ENCODE results near the gene PDZRN3. TPM values are rescaled to one million over a fixed set of nuclear protein-coding genes. Genes with fewer than 3 reads are reported as not detected.

Gene PDZRN3
- total RNA-seq, 1 donor from 2014 or later = 23.9 TPM

- intact Hi-C loops (cut with DNase I) = no loop called here
- DNase-seq = no peak
- Histone ChIP-seq H3K9me3 (no peaks in the 10 kb centered on the region), H3K4me1 (peaks cover 6% of the 10 kb centered on the region), H3K27ac (no peak overlapping the region), H3K4me3 (no peak overlapping the region), H3K36me3 (no peaks in the 10 kb centered on the region), H3K27me3 (no peaks in the 10 kb centered on the region)
- ATAC-seq = peak; percentile 91
- TF ChIP-seq CTCF (IDR thresholded peaks at IDR 0.05) = peak; percentile 77
These were observed 121.8 kb downstream of the PDZRN3 start for GRCh38 chr3:73502609-73503583.

GRCh38 chr3:73500321-73500720 lies 124.4 kb downstream of the PDZRN3 start:
- no peak for TF ChIP-seq CTCF (IDR thresholded peaks at IDR 0.05)
- no peaks in the 10 kb centered on the region for H3K9me3 ChIP-seq
- no peak overlapping the region for H3K27ac ChIP-seq
- intact Hi-C loops (cut with DNase I) = no loop called here
- DNase-seq (no peak), ATAC-seq (no peak)
- no peaks in the 10 kb centered on the region for H3K36me3 ChIP-seq
- no peaks in the 10 kb centered on the region for H3K27me3 ChIP-seq
- H3K4me3 ChIP-seq = no peak overlapping the region
- peaks cover 6% of the 10 kb centered on the region for H3K4me1 ChIP-seq

GRCh38 chr3:73499787-73500186 lies 125.0 kb downstream of the PDZRN3 start:
- TF ChIP-seq CTCF (IDR thresholded peaks at IDR 0.05) = no peak
- DNase-seq (no peak), ATAC-seq (no peak)
- Histone ChIP-seq H3K4me1 (peaks cover 6% of the 10 kb centered on the region), H3K36me3 (no peaks in the 10 kb centered on the region), H3K9me3 (no peaks in the 10 kb centered on the region), H3K27me3 (no peaks in the 10 kb centered on the region), H3K27ac (no peak overlapping the region), H3K4me3 (no peak overlapping the region)
- intact Hi-C loops (cut with DNase I) = no loop called here

- no peaks in the 10 kb centered on the region for H3K36me3 ChIP-seq
- TF ChIP-seq CTCF (IDR thresholded peaks at IDR 0.05) = no peak
- H3K4me1 ChIP-seq = peaks cover 6% of the 10 kb centered on the region
- H3K4me3 ChIP-seq = no peak overlapping the region
- ATAC-seq (peak; percentile 12), DNase-seq (no peak)
- intact Hi-C loops (cut with DNase I) = no loop called here
- no peaks in the 10 kb centered on the region for H3K27me3 ChIP-seq
- no peak overlapping the region for H3K27ac ChIP-seq
- no peaks in the 10 kb centered on the region for H3K9me3 ChIP-seq
These were observed 125.7 kb downstream of the PDZRN3 start for GRCh38 chr3:73498764-73499622.

- no peak for TF ChIP-seq CTCF (IDR thresholded peaks at IDR 0.05)
- Histone ChIP-seq H3K4me1 (peaks cover 6% of the 10 kb centered on the region), H3K27me3 (no peaks in the 10 kb centered on the region), H3K27ac (no peak overlapping the region), H3K36me3 (no peaks in the 10 kb centered on the region), H3K9me3 (no peaks in the 10 kb centered on the region), H3K4me3 (no peak overlapping the region)
- ATAC-seq (no peak), DNase-seq (no peak)
- intact Hi-C loops (cut with DNase I) = no loop called here
These were observed 126.9 kb downstream of the PDZRN3 start for GRCh38 chr3:73497646-73498406.
